Astrocyte of the spinal cord (primary cell): ENCODE measurements around the gene CATSPERB.

ENCODE experiments used
- DNase-seq: peaks from one replicate; pipeline ENCODE4 v3.0.0; 2011; ENCODE audit warnings: low read depth, low spot score
- H3K4me3 ChIP-seq: 2 replicates; pipeline ENCODE4 v1.5.1; 2011; ENCODE audit warnings: low read depth, mild to moderate bottlenecking, low read length, moderate library complexity
- in situ Hi-C: cut with HindIII; loops from 2 replicates; pipeline ENCODE4 v1.10.0; 2017; ENCODE audit warnings: low sequenced_read_pairs
- TF ChIP-seq, protein P1 (sequence below): IDR thresholded peaks from 2 replicates; pipeline ENCODE4 v1.5.1; 2012; ENCODE audit warnings: low read depth, mild to moderate bottlenecking, low read length, inconsistent platforms

CATSPERB gene

DNA sequence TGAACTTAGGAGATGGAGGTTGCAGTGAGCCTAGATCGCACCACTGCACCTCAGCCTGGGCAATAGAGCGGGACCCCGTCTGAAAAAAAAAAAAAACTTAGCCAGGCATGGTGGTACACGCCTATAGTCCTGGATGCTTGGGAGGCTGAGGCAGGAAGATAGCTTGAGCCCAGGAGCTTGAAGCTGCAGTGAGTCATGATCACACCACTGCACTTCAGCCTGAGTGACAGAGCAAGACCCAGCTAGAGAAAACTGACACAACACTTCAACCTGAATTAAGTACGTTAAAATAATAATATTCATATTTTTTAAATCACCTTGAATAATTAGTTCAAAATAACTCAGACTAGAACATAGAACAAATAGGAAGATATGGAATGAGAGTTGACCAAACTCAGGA, 5.7 kb upstream of the CATSPERB start:
- TF ChIP-seq, protein P1, sequence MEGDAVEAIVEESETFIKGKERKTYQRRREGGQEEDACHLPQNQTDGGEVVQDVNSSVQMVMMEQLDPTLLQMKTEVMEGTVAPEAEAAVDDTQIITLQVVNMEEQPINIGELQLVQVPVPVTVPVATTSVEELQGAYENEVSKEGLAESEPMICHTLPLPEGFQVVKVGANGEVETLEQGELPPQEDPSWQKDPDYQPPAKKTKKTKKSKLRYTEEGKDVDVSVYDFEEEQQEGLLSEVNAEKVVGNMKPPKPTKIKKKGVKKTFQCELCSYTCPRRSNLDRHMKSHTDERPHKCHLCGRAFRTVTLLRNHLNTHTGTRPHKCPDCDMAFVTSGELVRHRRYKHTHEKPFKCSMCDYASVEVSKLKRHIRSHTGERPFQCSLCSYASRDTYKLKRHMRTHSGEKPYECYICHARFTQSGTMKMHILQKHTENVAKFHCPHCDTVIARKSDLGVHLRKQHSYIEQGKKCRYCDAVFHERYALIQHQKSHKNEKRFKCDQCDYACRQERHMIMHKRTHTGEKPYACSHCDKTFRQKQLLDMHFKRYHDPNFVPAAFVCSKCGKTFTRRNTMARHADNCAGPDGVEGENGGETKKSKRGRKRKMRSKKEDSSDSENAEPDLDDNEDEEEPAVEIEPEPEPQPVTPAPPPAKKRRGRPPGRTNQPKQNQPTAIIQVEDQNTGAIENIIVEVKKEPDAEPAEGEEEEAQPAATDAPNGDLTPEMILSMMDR, result no peak

DNA sequence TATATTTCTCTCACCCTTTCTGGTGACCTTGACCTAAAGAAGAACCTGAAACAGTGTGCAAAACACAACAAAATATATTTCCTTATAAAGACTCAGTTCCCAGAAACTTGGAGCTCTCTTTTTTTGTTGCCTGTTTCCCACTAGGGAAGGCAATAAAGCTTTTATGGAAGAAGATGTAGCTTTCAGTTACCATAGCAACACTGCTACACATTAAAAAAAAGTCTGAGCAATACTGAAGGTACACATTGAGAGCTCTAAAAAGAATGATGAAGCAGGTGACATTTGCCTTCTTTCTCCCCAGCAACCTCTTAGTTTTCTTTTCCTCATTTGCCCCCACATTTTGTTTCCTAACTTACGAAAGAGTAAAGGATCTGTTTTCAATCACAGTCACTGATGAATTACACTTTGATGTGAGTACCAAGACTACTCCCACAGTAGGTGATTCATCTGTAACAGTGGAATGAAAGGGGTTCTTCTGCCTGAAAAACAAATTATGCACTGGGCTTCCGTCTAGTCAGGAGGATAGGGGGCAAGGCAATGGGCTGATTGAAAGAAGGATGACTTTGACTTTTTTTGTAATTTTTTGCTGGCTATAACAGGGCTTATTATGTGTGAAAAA, 1.1 kb upstream of the CATSPERB start:
- TF ChIP-seq, protein P1, result no peak
- no peak for DNase-seq
- H3K4me3 ChIP-seq, result no peak overlapping the region
- in situ Hi-C loops, result no loop called here

More for the DNA sequence above, 5.7 kb upstream of the CATSPERB start:
- H3K4me3 ChIP-seq, result no peak overlapping the region
- in situ Hi-C loops, result no loop called here
- no peak for DNase-seq

DNA sequence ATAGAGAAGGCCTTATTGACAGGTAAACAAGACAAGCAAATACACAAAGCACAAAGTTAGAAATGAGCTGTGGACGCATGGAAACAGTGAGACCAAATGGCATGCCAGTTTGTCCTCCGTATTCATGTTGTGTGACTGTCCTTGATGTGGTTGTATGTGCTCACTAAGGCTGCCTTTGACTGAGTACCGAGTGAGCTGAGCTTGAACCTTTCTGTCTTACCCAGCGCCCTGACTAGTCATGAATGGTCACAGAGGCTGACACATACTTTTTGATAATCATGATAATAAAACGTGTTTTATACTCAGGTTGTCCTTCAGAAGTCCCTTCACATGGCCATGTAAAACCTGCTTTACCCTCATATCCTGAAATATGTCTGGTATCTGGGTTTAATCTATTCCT, 553 bp upstream of the CATSPERB start:
- no peak for DNase-seq
- TF ChIP-seq, protein P1, result no peak
- in situ Hi-C loops, result no loop called here
- no peak overlapping the region for H3K4me3 ChIP-seq

DNA sequence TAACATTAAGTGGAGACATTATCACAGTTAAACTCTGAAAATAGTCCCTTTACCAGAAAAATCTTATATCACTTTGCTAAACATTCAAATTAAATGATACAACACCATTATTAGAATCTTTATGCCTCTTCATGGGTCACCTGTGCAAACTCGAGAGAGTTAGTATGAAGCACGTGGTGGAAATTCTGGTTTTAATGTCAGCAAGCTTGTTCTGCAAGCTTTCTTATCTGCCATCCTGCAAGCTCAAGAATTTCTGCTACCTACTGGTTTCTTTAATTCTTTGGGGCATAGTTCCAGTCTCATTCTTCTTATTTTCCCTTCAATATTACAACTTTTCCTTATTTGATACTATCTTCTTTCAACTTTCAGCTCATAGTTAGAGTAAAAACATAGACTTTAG, 868 bp downstream of the CATSPERB start:
- TF ChIP-seq, protein P1, result no peak
- in situ Hi-C loops, result no loop called here
- no peak for DNase-seq
- H3K4me3 ChIP-seq, result no peak overlapping the region

DNA sequence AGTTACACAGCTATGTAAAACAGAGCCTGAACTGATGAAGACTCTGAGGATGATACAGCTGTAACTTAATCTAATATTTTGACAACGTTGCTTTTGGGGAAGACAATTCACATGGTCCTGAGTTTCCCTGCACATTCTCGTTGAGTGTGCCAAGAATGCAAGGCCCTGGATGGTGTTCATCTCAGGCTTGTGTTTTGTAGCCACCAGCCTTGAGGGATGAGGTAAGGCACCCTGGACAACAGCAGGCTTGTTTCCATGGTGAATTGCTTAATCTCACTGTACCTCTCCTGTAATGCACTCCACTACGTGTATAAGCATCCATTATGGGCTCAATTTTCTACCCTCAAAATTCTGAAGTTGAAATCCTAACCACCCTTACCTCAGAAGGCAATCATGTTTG, 2.1 kb downstream of the CATSPERB start:
- in situ Hi-C loops, result no loop called here
- no peak overlapping the region for H3K4me3 ChIP-seq
- TF ChIP-seq, protein P1, result no peak
- DNase-seq, result no peak

DNA sequence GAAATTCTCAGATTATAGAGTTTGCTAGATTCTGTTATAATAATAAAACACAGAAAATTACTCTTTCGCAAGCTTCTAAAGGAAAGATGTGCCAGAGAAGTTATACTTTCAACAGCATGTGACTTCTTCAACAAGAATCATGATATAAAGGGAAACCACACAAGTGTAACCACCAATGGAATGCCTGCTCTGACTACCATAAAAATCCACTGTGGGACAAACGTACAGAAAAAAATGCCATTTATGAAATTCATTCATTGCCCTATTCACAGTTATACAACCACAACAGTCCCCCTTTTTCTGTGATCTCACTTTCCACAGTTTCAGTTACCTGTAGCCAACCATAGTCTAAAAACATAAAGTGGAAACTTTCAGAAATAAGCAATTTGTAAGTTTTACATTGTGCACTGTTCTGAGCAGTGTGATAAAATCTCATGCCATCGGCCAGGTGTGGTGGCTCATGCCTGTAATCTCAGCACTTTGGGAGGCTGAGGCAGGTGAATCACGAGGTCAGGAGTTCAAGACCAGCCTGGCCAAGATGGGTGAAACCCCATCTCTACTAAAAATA, 3.2 kb downstream of the CATSPERB start:
- in situ Hi-C loops, result no loop called here
- DNase-seq, result no peak

More for the DNA sequence above, 3.2 kb downstream of the CATSPERB start:
- TF ChIP-seq, protein P1, result no peak
- no peak overlapping the region for H3K4me3 ChIP-seq
